CD8-positive, alpha-beta memory T cell (primary cell): Measurements from ENCODE around the gene C11orf52. TPM values are rescaled to one million over a fixed set of nuclear protein-coding genes. Genes with fewer than 3 reads are reported as not detected.

Experiments
- CTCF ChIA-PET: fragments of 350-600 bp; sonication (Branson Sonifier 250); formaldehyde crosslinking; loops from one replicate; lab custom pipeline; 2021; ENCODE audit warnings: antibody characterized with exemption; lab: Charles Lee
- POLR2A ChIA-PET: fragments of 350-600 bp; sonication (Branson Sonifier 250); formaldehyde crosslinking; loops from one replicate; lab custom pipeline; 2021; ENCODE audit warnings: antibody characterized with exemption; lab: Charles Lee
- DNase-seq, 5 donors: peaks; one replicate each; pipeline versions ENCODE4 v3.0.0 to v3.0.0-alpha.2; 2020 to 2022; ENCODE audit warnings: mixed read lengths in 1 of 5
- H3K27ac ChIP-seq: one replicate; pipeline ENCODE4 v1.7.0; 2013; ENCODE audit warnings: low read depth, mild to moderate bottlenecking, low read length, moderate library complexity
- H3K27me3 ChIP-seq: 2 replicates; pipeline ENCODE4 v1.7.0; 2013; ENCODE audit warnings: low read length, mild to moderate bottlenecking; ENCODE audit not compliant: insufficient read depth, poor library complexity, severe bottlenecking
- H3K36me3 ChIP-seq: 2 replicates; pipeline ENCODE4 v1.7.0; 2013; ENCODE audit warnings: mild to moderate bottlenecking, low read length, moderate library complexity; ENCODE audit not compliant: insufficient read depth
- H3K4me1 ChIP-seq: 2 replicates; pipeline ENCODE4 v1.7.0; 2013; ENCODE audit warnings: mild to moderate bottlenecking, low read length, moderate library complexity; ENCODE audit not compliant: insufficient read depth
- H3K4me3 ChIP-seq: 2 replicates; pipeline ENCODE4 v1.7.0; 2013; ENCODE audit warnings: mild to moderate bottlenecking, low read length
- H3K9me3 ChIP-seq: 2 replicates; pipeline ENCODE4 v1.7.0; 2013; ENCODE audit warnings: mild to moderate bottlenecking, low read length
- H3K27ac Mint-ChIP-seq, 8 donors: one replicate each; pipeline ENCODE4 v1.8.0; 2020 to 2021; ENCODE audit warnings: mixed read lengths in 8 of 8, mild to moderate bottlenecking in 6 of 8, inconsistent platforms in 3 of 8, moderate library complexity in 3 of 8
- H3K27me3 Mint-ChIP-seq, 2 donors: one replicate each; pipeline ENCODE4 v1.8.0; 2020 to 2021; ENCODE audit warnings: mixed read lengths in 2 of 2, mild to moderate bottlenecking in 1 of 2, moderate library complexity in 1 of 2
- H3K36me3 Mint-ChIP-seq, 3 donors: one replicate each; pipeline ENCODE4 v1.8.0; 2020 to 2021; ENCODE audit warnings: mixed read lengths in 3 of 3, inconsistent platforms in 1 of 3, mild to moderate bottlenecking in 1 of 3
- H3K4me1 Mint-ChIP-seq, 3 donors: one replicate each; pipeline ENCODE4 v1.8.0; 2020 to 2021; ENCODE audit warnings: mixed read lengths in 3 of 3, inconsistent platforms in 1 of 3, mild to moderate bottlenecking in 1 of 3
- H3K4me3 Mint-ChIP-seq, 7 donors: one replicate each; pipeline ENCODE4 v1.8.0; 2020 to 2021; ENCODE audit warnings: mixed read lengths in 7 of 7, mild to moderate bottlenecking in 6 of 7, moderate library complexity in 4 of 7, inconsistent platforms in 2 of 7
- H3K9me3 Mint-ChIP-seq, 5 donors: one replicate each; pipeline ENCODE4 v1.8.0; 2020 to 2022; ENCODE audit warnings: mixed read lengths in 5 of 5, mild to moderate bottlenecking in 3 of 5, moderate library complexity in 2 of 5, inconsistent platforms in 1 of 5
- polyA plus RNA-seq: library from polyadenylated mRNA; unstranded; fragments of 300-500 nt; fragmentation: Illumina TruSeq; gene quantifications from one replicate; pipeline ENCODE4 v1.2.3, GENCODE V29; 2021
- total RNA-seq, 2 experiments: library from RNA; stranded (reverse); gene quantifications; one replicate each; pipeline ENCODE4 v1.2.3, GENCODE V29; 2021

The C11orf52 gene
- total and polyA plus RNA-seq, 3 experiments from 2014 or later: not detected

DNA sequence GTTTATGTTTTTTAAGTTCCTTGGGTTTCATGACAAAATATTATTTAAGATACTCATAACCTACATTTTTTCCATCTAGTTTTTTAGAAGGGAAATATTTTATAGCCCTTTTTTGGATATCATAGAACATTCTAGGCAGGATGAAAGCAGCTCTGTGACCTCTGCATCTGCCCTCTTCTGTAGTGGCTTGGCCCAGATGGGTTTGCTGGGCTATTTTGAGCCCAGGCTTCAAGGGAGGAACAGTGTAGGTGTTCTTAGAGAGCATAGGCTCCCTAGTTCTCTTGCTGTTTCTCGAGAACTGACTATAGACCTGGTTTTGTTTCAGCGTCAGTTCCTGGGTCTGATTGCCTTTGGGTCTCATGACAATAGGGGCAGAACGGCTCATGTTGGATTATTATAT is 50.6 kb downstream of the C11orf52 start:
- ChIA-PET POLR2A (no interaction called here), CTCF (no interaction called here)
- no peak overlapping the region for H3K4me3 Mint-ChIP-seq
- Histone ChIP-seq H3K9me3 (no peaks in the 10 kb centered on the region), H3K27ac (no peak overlapping the region), H3K36me3 (no peaks in the 10 kb centered on the region), H3K27me3 (no peaks in the 10 kb centered on the region), H3K4me3 (no peak overlapping the region), H3K4me1 (no peaks in the 10 kb centered on the region)
- H3K9me3 Mint-ChIP-seq: no peaks in the 10 kb centered on the region
- no peak for DNase-seq
- no peak overlapping the region for H3K27ac Mint-ChIP-seq
- no peaks in the 10 kb centered on the region for H3K4me1 Mint-ChIP-seq
- no peaks in the 10 kb centered on the region for H3K27me3 Mint-ChIP-seq
- peaks cover 0 to 4% (median 2%) of the 10 kb centered on the region in 3 donors for H3K36me3 Mint-ChIP-seq

DNA sequence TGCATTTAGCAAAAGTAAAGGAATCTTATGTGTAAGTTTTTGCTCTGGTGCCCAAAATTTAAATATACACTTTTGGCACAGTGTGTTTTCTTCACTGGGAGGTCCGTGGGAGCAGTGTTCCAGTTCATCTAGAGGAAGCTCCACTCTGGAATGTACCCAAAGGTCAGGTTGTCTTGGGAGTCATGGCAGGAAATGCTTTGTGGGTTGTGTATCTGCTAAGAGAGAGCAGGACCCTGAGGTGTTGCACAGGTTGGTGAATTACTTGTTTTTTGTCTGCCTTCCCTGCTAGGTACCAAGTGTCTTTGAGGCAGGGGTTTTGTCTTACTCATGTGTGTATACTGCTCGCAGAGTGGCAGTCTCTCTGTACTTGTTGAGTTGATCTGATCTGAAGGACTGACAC is 55.7 kb downstream of the C11orf52 start:
- DNase-seq: no peak
- POLR2A ChIA-PET: no interaction called here
- CTCF ChIA-PET: no interaction called here

GRCh38 chr11:111975076-111975806 is 56.5 kb downstream of the C11orf52 start:
- Mint-ChIP-seq H3K27ac (no peak overlapping the region), H3K4me1 (peaks cover 7 to 13% (median 7%) of the 10 kb centered on the region in 3 donors), H3K36me3 (peaks cover 0 to 3% (median under 1%) of the 10 kb centered on the region in 3 donors), H3K27me3 (peaks cover 15 to 23% of the 10 kb centered on the region in 2 donors), H3K9me3 (no peaks in the 10 kb centered on the region), H3K4me3 (no peak overlapping the region)
- H3K9me3 ChIP-seq: no peaks in the 10 kb centered on the region
- peaks cover 5% of the 10 kb centered on the region for H3K4me1 ChIP-seq
- no peak overlapping the region for H3K27ac ChIP-seq
- no peak overlapping the region for H3K4me3 ChIP-seq
- H3K27me3 ChIP-seq: peaks cover 6% of the 10 kb centered on the region
- POLR2A ChIA-PET: no interaction called here
- no peaks in the 10 kb centered on the region for H3K36me3 ChIP-seq
- DNase-seq: no peak
- CTCF ChIA-PET: no interaction called here

More for the DNA sequence above, 55.7 kb downstream of the C11orf52 start:
- Mint-ChIP-seq H3K27ac (no peak overlapping the region), H3K27me3 (peaks cover 11 to 18% of the 10 kb centered on the region in 2 donors), H3K4me1 (peaks cover 7 to 13% (median 7%) of the 10 kb centered on the region in 3 donors), H3K36me3 (peaks cover 1 to 2% (median 2%) of the 10 kb centered on the region in 3 donors), H3K4me3 (no peak overlapping the region), H3K9me3 (no peaks in the 10 kb centered on the region)
- H3K9me3 ChIP-seq: no peaks in the 10 kb centered on the region
- H3K27me3 ChIP-seq: peaks cover 6% of the 10 kb centered on the region
- H3K4me3 ChIP-seq: no peak overlapping the region
- no peaks in the 10 kb centered on the region for H3K36me3 ChIP-seq
- H3K27ac ChIP-seq: no peak overlapping the region
- peaks cover 5% of the 10 kb centered on the region for H3K4me1 ChIP-seq

DNA sequence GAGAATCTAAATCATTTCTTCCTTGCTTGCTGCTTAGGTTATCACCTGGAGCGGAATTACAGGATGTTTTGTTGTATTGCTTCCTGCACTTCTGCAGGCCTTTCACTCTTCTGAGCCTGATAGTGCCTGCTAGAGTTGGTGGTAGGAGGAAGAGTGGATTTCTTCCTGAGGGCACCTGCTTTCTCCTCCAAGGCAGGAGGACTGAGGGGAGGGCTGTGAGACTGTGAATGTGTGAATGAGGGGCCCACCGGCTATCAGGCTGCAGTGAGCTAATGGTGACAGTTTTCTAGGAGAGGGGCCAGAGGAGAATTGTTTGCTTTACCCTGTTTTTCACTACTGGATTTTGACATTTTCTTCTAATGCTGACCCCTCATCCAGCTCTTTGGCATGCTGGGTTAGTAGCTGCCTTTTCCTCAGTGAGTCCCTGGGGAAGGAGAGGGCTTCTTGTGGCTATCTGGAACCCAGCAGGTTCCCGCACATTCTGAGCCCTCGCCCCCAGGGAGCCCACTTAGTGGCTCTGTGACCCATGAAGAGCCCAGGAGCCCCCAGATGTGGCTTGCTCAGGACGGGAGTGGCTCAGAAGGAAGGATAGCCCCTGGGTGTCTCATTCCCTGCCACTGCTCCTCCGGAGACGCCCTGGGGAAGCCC is 57.5 kb downstream of the C11orf52 start:
- CTCF ChIA-PET: no interaction called here
- Mint-ChIP-seq H3K4me1 (peaks cover 7 to 13% (median 7%) of the 10 kb centered on the region in 3 donors), H3K36me3 (peaks cover 0 to 3% (median 0%) of the 10 kb centered on the region in 3 donors), H3K27me3 (peaks cover 19 to 24% of the 10 kb centered on the region in 2 donors), H3K4me3 (peak overlapping the region in 6 of 7 donors; percentile 25 to 65 (median 48)), H3K9me3 (no peaks in the 10 kb centered on the region), H3K27ac (peak overlapping the region in 1 of 8 donors; percentile 95)
- no peak overlapping the region for H3K27ac ChIP-seq
- H3K9me3 ChIP-seq: no peaks in the 10 kb centered on the region
- H3K36me3 ChIP-seq: no peaks in the 10 kb centered on the region
- H3K4me1 ChIP-seq: peaks cover 5% of the 10 kb centered on the region
- H3K4me3 ChIP-seq: no peak overlapping the region
- POLR2A ChIA-PET: interaction anchor here (0.6 kb wide), 1 partner anchor 47 kb away, joined by 9 read pairs; no protein-coding TSS in a partner anchor
- H3K27me3 ChIP-seq: peaks cover 6% of the 10 kb centered on the region
- DNase-seq: no peak

Other genes starting within 250 kb of the C11orf52 start
- gene PPP2R1B, start 152.5 kb upstream of the C11orf52 start, total RNA-seq: 10 to 100 TPM; 55.3 to 61.6 TPM
- gene PPP2R1B, start 152.5 kb upstream of the C11orf52 start, polyA plus RNA-seq: 21.9 TPM
- 10 to 100 TPM; 37.4 to 38.0 TPM for gene ALG9, start 47.3 kb upstream of the C11orf52 start, total RNA-seq
- 16.7 TPM for gene ALG9, start 47.3 kb upstream of the C11orf52 start, polyA plus RNA-seq
- gene FDXACB1, start 39.7 kb upstream of the C11orf52 start, total RNA-seq: 10 to 100 TPM; 11.6 to 12.7 TPM
- gene FDXACB1, start 39.7 kb upstream of the C11orf52 start, polyA plus RNA-seq: 6.4 TPM
- gene CFAP68, start 39.4 kb upstream of the C11orf52 start, total RNA-seq: 10 to 100 TPM; 36.7 to 44.3 TPM
- gene CFAP68, start 39.4 kb upstream of the C11orf52 start, polyA plus RNA-seq: 24.7 TPM
- not detected for gene CRYAB, start 7.1 kb upstream of the C11orf52 start, total RNA-seq
- not detected for gene CRYAB, start 7.1 kb upstream of the C11orf52 start, polyA plus RNA-seq
- not detected for gene HSPB2, start 6.2 kb upstream of the C11orf52 start, total RNA-seq
- gene HSPB2, start 6.2 kb upstream of the C11orf52 start, polyA plus RNA-seq: not detected
- 10 to 100 TPM; 11.3 to 12.7 TPM for gene DIXDC1, start 18.4 kb downstream of the C11orf52 start, total RNA-seq
- 2.4 TPM for gene DIXDC1, start 18.4 kb downstream of the C11orf52 start, polyA plus RNA-seq
- gene DLAT, start 106.5 kb downstream of the C11orf52 start, total RNA-seq: 10 to 100 TPM; 61.1 to 62.2 TPM
- gene DLAT, start 106.5 kb downstream of the C11orf52 start, polyA plus RNA-seq: 22.1 TPM
- under 1 TPM; 0.38 to 0.57 TPM for gene PIH1D2, start 155.1 kb downstream of the C11orf52 start, total RNA-seq
- not detected for gene PIH1D2, start 155.1 kb downstream of the C11orf52 start, polyA plus RNA-seq
- gene NKAPD1, start 155.4 kb downstream of the C11orf52 start, total RNA-seq: 10 to 100 TPM; 22.0 to 22.6 TPM
- gene NKAPD1, start 155.4 kb downstream of the C11orf52 start, polyA plus RNA-seq: 13.4 TPM
- 10 to 100 TPM; 71.9 to 73.5 TPM for gene TIMM8B, start 167.8 kb downstream of the C11orf52 start, total RNA-seq
- 70.6 TPM for gene TIMM8B, start 167.8 kb downstream of the C11orf52 start, polyA plus RNA-seq
- 100 to 1,000 TPM; 125 to 133 TPM for gene SDHD, start 168.0 kb downstream of the C11orf52 start, total RNA-seq
- 154 TPM for gene SDHD, start 168.0 kb downstream of the C11orf52 start, polyA plus RNA-seq
- gene IL18, start 245.2 kb downstream of the C11orf52 start, total RNA-seq: not detected
- gene IL18, start 245.2 kb downstream of the C11orf52 start, polyA plus RNA-seq: not detected
- under 1 TPM; 0.27 to 0.39 TPM for gene TEX12, start 248.5 kb downstream of the C11orf52 start, total RNA-seq
- gene TEX12, start 248.5 kb downstream of the C11orf52 start, polyA plus RNA-seq: not detected